ENCODE results near the gene MTHFD1L. TPM values are rescaled to one million over a fixed set of nuclear protein-coding genes. Genes with fewer than 3 reads are reported as not detected.
A peak's percentile ranks its signal among the peaks of the same experiment; 100 is the strongest.

The MTHFD1L gene
- total RNA-seq, 1 experiment from 2014 or later = 47.8 TPM

DNA sequence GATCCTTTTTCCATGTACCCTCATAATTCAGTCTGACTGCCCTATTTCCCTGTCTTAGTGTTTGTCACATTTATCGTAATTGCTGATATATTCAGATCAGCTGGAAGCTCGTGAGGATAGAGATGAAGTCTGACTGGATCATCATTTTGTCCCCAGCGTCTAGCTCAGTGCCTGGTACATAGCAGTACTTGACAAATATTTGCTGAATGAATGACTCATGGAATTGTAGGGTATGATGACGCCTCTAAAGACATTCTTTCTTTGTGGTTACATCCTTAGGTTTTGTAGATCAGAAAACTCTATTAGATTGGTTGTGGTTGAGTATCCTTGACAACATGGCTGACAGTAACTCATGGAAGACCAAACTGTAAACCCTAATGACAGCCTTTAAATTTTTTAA, 68.9 kb downstream of the MTHFD1L start:
- no TSS peak for BruUV-seq (replicated peaks)
- CTCF ChIA-PET = no interaction called here
- intact Hi-C loops (cut with micrococcal nuclease; ENCODE audit: unreplicated experiment) = no loop called here
- Mint-ChIP-seq H3K36me3 (ENCODE audit: insufficient read depth, unreplicated experiment) (peaks cover 20% of the 10 kb centered on the region), H3K27me3 (ENCODE audit: unreplicated experiment) (no peaks in the 10 kb centered on the region), H3K4me3 (ENCODE audit: low read depth, unreplicated experiment) (no peak overlapping the region), H3K27ac (ENCODE audit: unreplicated experiment) (peak overlapping the region; percentile 46), H3K4me1 (ENCODE audit: low read depth, unreplicated experiment) (peaks cover 13% of the 10 kb centered on the region), H3K9me3 (ENCODE audit: low read depth, unreplicated experiment) (no peaks in the 10 kb centered on the region)
- TF ChIP-seq, protein P1, sequence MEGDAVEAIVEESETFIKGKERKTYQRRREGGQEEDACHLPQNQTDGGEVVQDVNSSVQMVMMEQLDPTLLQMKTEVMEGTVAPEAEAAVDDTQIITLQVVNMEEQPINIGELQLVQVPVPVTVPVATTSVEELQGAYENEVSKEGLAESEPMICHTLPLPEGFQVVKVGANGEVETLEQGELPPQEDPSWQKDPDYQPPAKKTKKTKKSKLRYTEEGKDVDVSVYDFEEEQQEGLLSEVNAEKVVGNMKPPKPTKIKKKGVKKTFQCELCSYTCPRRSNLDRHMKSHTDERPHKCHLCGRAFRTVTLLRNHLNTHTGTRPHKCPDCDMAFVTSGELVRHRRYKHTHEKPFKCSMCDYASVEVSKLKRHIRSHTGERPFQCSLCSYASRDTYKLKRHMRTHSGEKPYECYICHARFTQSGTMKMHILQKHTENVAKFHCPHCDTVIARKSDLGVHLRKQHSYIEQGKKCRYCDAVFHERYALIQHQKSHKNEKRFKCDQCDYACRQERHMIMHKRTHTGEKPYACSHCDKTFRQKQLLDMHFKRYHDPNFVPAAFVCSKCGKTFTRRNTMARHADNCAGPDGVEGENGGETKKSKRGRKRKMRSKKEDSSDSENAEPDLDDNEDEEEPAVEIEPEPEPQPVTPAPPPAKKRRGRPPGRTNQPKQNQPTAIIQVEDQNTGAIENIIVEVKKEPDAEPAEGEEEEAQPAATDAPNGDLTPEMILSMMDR (IDR thresholded peaks at IDR 0.05; ENCODE audit: unreplicated experiment) = no peak
- DNase-seq = no peak

DNA sequence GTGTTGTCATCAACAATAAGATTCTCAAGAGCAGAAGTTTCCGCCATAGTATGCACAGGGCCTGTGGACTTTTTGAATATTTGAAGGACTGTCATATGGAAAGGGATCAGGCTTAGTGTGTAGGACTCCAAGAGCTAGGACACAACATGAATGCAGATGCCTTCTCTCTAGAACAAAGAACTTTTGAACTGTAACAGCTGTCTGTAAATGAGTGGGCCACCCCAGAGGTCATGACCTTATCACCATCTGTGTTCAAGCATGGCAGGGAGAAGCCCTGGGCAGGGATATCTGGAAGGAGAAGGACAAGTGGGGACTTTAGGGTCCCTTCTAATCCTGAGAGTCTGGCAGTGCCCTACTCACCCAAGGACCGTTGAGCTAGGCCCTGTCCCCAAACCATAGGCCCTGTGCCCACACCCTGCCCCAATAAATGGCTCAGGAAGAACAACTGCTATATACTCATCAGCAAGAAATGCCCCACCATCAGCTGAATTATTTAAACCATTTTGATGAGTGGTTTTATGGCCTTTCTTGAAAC, 70.6 kb downstream of the MTHFD1L start:
- no peak for DNase-seq
- H3K27ac Mint-ChIP-seq (ENCODE audit: unreplicated experiment) = no peak overlapping the region
- TF ChIP-seq, protein P1 (IDR thresholded peaks at IDR 0.05; ENCODE audit: unreplicated experiment) = no peak
- H3K9me3 Mint-ChIP-seq (ENCODE audit: low read depth, unreplicated experiment) = no peaks in the 10 kb centered on the region
- CTCF ChIA-PET = no interaction called here
- intact Hi-C loops (cut with micrococcal nuclease; ENCODE audit: unreplicated experiment) = no loop called here
- H3K4me3 Mint-ChIP-seq (ENCODE audit: low read depth, unreplicated experiment) = no peak overlapping the region
- peaks cover 13% of the 10 kb centered on the region for H3K4me1 Mint-ChIP-seq (ENCODE audit: low read depth, unreplicated experiment)
- peaks cover 32% of the 10 kb centered on the region for H3K36me3 Mint-ChIP-seq (ENCODE audit: insufficient read depth, unreplicated experiment)
- no TSS peak for BruUV-seq (replicated peaks)
- no peaks in the 10 kb centered on the region for H3K27me3 Mint-ChIP-seq (ENCODE audit: unreplicated experiment)

DNA sequence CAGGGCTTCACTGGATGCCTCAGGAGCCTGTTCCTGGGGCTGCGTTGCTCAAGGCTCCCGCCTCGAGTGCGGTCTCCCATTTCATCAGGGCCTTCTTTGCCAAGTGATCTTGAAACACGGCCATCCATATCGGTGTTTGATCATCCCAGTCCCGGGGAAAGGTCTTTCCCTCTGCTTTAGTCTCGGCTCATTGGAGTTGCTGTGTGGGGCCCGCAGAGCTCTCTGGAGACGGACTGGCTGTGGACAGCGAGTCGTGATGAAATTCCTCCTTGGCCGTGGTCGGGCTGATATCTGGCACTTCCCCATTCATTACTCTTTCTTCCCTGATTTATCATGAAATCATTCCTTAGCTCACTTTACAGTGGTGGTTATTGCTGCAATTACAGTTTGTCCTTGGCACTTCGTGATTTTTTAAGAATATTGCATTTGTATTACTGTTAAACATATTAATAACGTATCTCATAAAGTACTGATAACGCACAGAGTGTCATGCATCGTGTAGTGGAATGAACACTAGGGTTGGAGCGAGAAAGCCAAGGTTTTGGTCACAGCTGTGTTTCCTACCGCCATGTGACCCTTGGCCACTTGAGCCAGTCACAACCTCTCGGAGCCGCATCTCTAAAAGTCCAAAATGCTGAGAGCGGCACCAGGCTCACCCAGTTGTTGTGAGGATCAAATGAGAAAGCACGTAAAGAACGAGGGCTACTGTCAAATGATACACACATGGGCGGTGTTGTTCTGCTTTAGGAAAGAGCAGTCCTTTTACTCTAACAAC, 71.8 kb downstream of the MTHFD1L start:
- intact Hi-C loops (cut with micrococcal nuclease; ENCODE audit: unreplicated experiment) = no loop called here
- peaks cover 37% of the 10 kb centered on the region for H3K36me3 Mint-ChIP-seq (ENCODE audit: insufficient read depth, unreplicated experiment)
- no TSS peak for BruUV-seq (replicated peaks)
- H3K27me3 Mint-ChIP-seq (ENCODE audit: unreplicated experiment) = no peaks in the 10 kb centered on the region
- H3K27ac Mint-ChIP-seq (ENCODE audit: unreplicated experiment) = no peak overlapping the region
- H3K4me3 Mint-ChIP-seq (ENCODE audit: low read depth, unreplicated experiment) = no peak overlapping the region
- no peak for DNase-seq
- H3K9me3 Mint-ChIP-seq (ENCODE audit: low read depth, unreplicated experiment) = no peaks in the 10 kb centered on the region
- H3K4me1 Mint-ChIP-seq (ENCODE audit: low read depth, unreplicated experiment) = peaks cover 13% of the 10 kb centered on the region
- CTCF ChIA-PET = no interaction called here
- TF ChIP-seq, protein P1 (IDR thresholded peaks at IDR 0.05; ENCODE audit: unreplicated experiment) = no peak

DNA sequence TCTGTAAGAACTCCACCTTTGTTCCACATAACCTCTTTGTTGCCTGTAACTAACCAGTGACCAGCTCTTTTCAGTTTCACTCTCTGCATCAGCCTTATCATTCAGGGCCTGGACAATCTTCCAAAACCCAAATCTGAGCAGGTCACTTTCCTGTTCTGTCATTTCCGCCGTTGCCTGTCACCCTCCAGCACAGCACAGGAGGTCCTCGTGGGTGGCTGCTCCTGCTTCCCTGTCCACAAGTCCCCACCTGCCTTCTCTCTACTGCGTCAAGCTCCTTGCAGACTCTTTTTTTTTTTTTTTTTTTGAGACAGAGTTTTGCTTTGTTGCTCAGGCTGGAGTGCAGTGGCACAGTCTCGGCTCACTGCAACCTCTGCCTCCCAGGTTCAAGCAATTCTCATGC, 73.9 kb downstream of the MTHFD1L start:
- BruUV-seq (replicated peaks) = no TSS peak
- Mint-ChIP-seq H3K27me3 (ENCODE audit: unreplicated experiment) (no peaks in the 10 kb centered on the region), H3K36me3 (ENCODE audit: insufficient read depth, unreplicated experiment) (peaks cover 37% of the 10 kb centered on the region), H3K4me1 (ENCODE audit: low read depth, unreplicated experiment) (peaks cover 3% of the 10 kb centered on the region), H3K9me3 (ENCODE audit: low read depth, unreplicated experiment) (no peaks in the 10 kb centered on the region), H3K4me3 (ENCODE audit: low read depth, unreplicated experiment) (no peak overlapping the region), H3K27ac (ENCODE audit: unreplicated experiment) (no peak overlapping the region)
- TF ChIP-seq, protein P1 (IDR thresholded peaks at IDR 0.05; ENCODE audit: unreplicated experiment) = no peak
- DNase-seq = no peak
- intact Hi-C loops (cut with micrococcal nuclease; ENCODE audit: unreplicated experiment) = no loop called here
- CTCF ChIA-PET = no interaction called here

Measured in Calu3 (cell line).